ENCODE data around the gene IL1RL2.

The IL1RL2 gene

GRCh38 chr2:102258025-102258385, 71.2 kb downstream of the IL1RL2 start:
- Histone ChIP-seq H3K9ac (ENCODE audit: low read depth, low read length) (no peak overlapping the region), H3K9me3 (ENCODE audit: control insufficient read depth, insufficient read depth, low read length) (no peaks in the 10 kb centered on the region; the same call in 1 of the 2 replicates), H3K27me3 (ENCODE audit: control insufficient read depth, insufficient read depth, low read length) (no peaks in the 10 kb centered on the region), H3K27ac (ENCODE audit: low read depth, low read length) (no peak overlapping the region), H3K36me3 (ENCODE audit: control insufficient read depth, insufficient read depth, low read length) (no peaks in the 10 kb centered on the region), H3K4me3 (ENCODE audit: low read depth, low read length) (no peak overlapping the region), H3K4me1 (ENCODE audit: control insufficient read depth, insufficient read depth, low read length) (no peaks in the 10 kb centered on the region)

GRCh38 chr2:102258386-102259074, 71.7 kb downstream of the IL1RL2 start:
- Histone ChIP-seq H3K36me3 (ENCODE audit: control insufficient read depth, insufficient read depth, low read length) (no peaks in the 10 kb centered on the region), H3K4me3 (ENCODE audit: low read depth, low read length) (no peak overlapping the region), H3K9ac (ENCODE audit: low read depth, low read length) (no peak overlapping the region), H3K9me3 (ENCODE audit: control insufficient read depth, insufficient read depth, low read length) (no peaks in the 10 kb centered on the region; the same call in 1 of the 2 replicates), H3K27me3 (ENCODE audit: control insufficient read depth, insufficient read depth, low read length) (no peaks in the 10 kb centered on the region), H3K4me1 (ENCODE audit: control insufficient read depth, insufficient read depth, low read length) (no peaks in the 10 kb centered on the region), H3K27ac (ENCODE audit: low read depth, low read length) (no peak overlapping the region)

DNA sequence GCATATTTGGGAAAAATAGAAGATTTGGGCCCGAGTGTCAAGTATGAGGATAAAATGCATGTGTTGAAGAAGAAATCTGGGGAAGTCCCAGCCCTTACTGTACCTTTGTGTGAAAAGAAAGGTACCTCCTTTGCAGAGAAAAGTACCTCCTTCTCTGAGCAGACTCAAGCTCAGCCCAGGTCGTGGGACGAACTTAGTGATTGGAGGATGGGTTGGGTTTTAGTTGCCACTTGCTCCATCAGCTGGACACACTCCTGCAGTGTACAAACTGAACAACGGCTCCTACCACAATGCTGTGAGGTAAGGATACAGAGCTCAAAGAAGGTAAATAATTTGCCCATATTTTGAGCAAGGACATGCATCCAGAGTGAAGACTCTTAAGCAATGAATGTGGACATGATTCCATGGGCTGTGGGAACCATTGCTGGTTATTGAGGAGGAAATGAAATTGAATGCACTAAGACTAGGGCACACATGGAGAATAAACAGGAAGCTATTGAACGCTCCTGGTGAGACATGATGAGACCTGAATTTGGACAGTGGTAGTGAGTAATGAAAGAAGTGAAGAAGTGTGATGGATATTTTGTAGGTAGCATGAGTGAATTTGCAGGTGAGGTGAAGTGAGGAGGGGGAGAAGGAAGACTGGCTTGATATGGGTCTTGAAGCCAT, 74.8 kb downstream of the IL1RL2 start:
- no peaks in the 10 kb centered on the region for H3K27me3 ChIP-seq (ENCODE audit: control insufficient read depth, insufficient read depth, low read length)
- H3K36me3 ChIP-seq (ENCODE audit: control insufficient read depth, insufficient read depth, low read length) = no peaks in the 10 kb centered on the region
- H3K4me3 ChIP-seq (ENCODE audit: low read depth, low read length) = no peak overlapping the region
- no peaks in the 10 kb centered on the region for H3K4me1 ChIP-seq (ENCODE audit: control insufficient read depth, insufficient read depth, low read length)
- no peak overlapping the region for H3K27ac ChIP-seq (ENCODE audit: low read depth, low read length)
- no peak overlapping the region for H3K9ac ChIP-seq (ENCODE audit: low read depth, low read length)
- no peaks in the 10 kb centered on the region; the same call in 1 of the 2 replicates for H3K9me3 ChIP-seq (ENCODE audit: control insufficient read depth, insufficient read depth, low read length)

DNA sequence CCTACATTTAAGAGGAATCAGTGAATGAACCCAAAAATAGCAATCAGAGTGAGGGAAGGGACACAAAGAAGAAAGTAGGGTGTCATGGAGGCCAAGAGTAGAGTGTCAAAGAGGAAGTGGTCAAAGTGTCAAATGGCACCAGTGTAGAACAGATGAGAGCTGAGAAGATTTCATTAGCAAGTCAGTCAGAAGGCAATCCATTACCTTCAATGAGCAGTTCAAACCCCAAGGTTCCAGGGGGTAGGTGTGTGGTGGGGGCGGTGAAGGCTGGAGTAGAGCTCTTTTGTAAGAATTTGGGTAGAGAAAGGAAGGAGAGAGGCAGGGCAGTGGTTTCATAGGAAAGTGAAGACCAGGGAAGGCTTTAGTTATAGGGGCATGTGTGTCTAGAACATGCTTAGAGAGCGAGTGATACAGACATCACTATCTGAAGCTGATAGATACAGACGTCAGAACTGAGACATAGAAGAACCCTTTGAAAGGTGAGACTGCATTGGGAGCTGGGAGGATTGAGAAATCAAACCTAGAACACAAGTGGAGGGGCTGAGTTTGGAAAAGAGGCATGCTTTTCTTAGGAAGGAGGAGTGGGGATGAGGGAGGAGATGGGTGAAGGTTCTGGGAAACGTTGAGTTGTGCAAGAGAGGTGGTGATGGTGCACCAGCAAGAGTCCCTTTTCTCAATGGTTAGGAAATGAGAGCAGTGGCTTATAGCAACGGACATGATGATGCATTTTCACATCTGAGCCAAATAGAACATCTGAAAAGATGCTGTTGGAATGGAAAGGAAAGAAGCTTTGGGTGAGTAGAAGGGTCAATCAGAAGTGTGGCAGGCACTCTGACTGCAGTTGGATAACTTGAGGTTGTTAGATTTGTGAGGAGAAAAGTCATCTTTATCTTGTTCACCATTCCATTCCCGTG, 75.7 kb downstream of the IL1RL2 start:
- H3K27me3 ChIP-seq (ENCODE audit: control insufficient read depth, insufficient read depth, low read length) = no peaks in the 10 kb centered on the region
- no peak overlapping the region for H3K27ac ChIP-seq (ENCODE audit: low read depth, low read length)
- no peak overlapping the region for H3K9ac ChIP-seq (ENCODE audit: low read depth, low read length)
- H3K4me1 ChIP-seq (ENCODE audit: control insufficient read depth, insufficient read depth, low read length) = no peaks in the 10 kb centered on the region
- H3K9me3 ChIP-seq (ENCODE audit: control insufficient read depth, insufficient read depth, low read length) = no peaks in the 10 kb centered on the region; the same call in 1 of the 2 replicates
- no peak overlapping the region for H3K4me3 ChIP-seq (ENCODE audit: low read depth, low read length)
- H3K36me3 ChIP-seq (ENCODE audit: control insufficient read depth, insufficient read depth, low read length) = no peaks in the 10 kb centered on the region

GRCh38 chr2:102264952-102265351, 78.1 kb downstream of the IL1RL2 start:
- Histone ChIP-seq H3K27ac (ENCODE audit: low read depth, low read length) (no peak overlapping the region), H3K9me3 (ENCODE audit: control insufficient read depth, insufficient read depth, low read length) (no peaks in the 10 kb centered on the region; the same call in 1 of the 2 replicates), H3K9ac (ENCODE audit: low read depth, low read length) (no peak overlapping the region), H3K4me1 (ENCODE audit: control insufficient read depth, insufficient read depth, low read length) (no peaks in the 10 kb centered on the region), H3K4me3 (ENCODE audit: low read depth, low read length) (no peak overlapping the region), H3K27me3 (ENCODE audit: control insufficient read depth, insufficient read depth, low read length) (no peaks in the 10 kb centered on the region), H3K36me3 (ENCODE audit: control insufficient read depth, insufficient read depth, low read length) (no peaks in the 10 kb centered on the region)

- Histone ChIP-seq H3K4me3 (ENCODE audit: low read depth, low read length) (no peak overlapping the region), H3K27ac (ENCODE audit: low read depth, low read length) (no peak overlapping the region), H3K27me3 (ENCODE audit: control insufficient read depth, insufficient read depth, low read length) (no peaks in the 10 kb centered on the region), H3K9ac (ENCODE audit: low read depth, low read length) (no peak overlapping the region), H3K4me1 (ENCODE audit: control insufficient read depth, insufficient read depth, low read length) (no peaks in the 10 kb centered on the region), H3K9me3 (ENCODE audit: control insufficient read depth, insufficient read depth, low read length) (no peaks in the 10 kb centered on the region; the same call in 1 of the 2 replicates), H3K36me3 (ENCODE audit: control insufficient read depth, insufficient read depth, low read length) (no peaks in the 10 kb centered on the region)
Observed at GRCh38 chr2:102266204-102266603, 79.4 kb downstream of the IL1RL2 start.

- Histone ChIP-seq H3K27ac (ENCODE audit: low read depth, low read length) (no peak overlapping the region), H3K36me3 (ENCODE audit: control insufficient read depth, insufficient read depth, low read length) (no peaks in the 10 kb centered on the region), H3K9me3 (ENCODE audit: control insufficient read depth, insufficient read depth, low read length) (no peaks in the 10 kb centered on the region), H3K9ac (ENCODE audit: low read depth, low read length) (no peak overlapping the region), H3K27me3 (ENCODE audit: control insufficient read depth, insufficient read depth, low read length) (no peaks in the 10 kb centered on the region), H3K4me1 (ENCODE audit: control insufficient read depth, insufficient read depth, low read length) (no peaks in the 10 kb centered on the region), H3K4me3 (ENCODE audit: low read depth, low read length) (no peak overlapping the region)
Observed at GRCh38 chr2:102267774-102268173, 81.0 kb downstream of the IL1RL2 start.

GRCh38 chr2:102268510-102269199, 81.8 kb downstream of the IL1RL2 start:
- H3K9me3 ChIP-seq (ENCODE audit: control insufficient read depth, insufficient read depth, low read length) = no peaks in the 10 kb centered on the region
- H3K27me3 ChIP-seq (ENCODE audit: control insufficient read depth, insufficient read depth, low read length) = no peaks in the 10 kb centered on the region
- H3K27ac ChIP-seq (ENCODE audit: low read depth, low read length) = no peak overlapping the region
- no peaks in the 10 kb centered on the region for H3K4me1 ChIP-seq (ENCODE audit: control insufficient read depth, insufficient read depth, low read length)
- no peak overlapping the region for H3K9ac ChIP-seq (ENCODE audit: low read depth, low read length)
- no peak overlapping the region for H3K4me3 ChIP-seq (ENCODE audit: low read depth, low read length)
- H3K36me3 ChIP-seq (ENCODE audit: control insufficient read depth, insufficient read depth, low read length) = no peaks in the 10 kb centered on the region

DNA sequence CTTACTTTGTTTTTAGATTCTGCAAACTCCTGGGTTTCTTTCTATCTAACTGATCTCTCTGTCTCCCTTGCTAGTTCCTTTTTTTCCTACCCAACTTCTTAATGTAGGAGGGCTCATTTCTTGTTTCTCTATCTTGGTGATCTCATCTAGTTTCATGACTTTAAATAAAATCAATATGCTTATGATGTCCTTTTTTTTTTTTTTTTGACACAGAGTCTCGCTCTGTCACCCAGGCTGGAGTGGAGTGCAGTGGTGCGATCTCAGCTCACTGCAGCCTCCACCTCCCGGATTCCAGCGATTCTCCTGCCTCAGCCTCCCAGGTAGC, 82.3 kb downstream of the IL1RL2 start:
- Histone ChIP-seq H3K9me3 (ENCODE audit: control insufficient read depth, insufficient read depth, low read length) (no peaks in the 10 kb centered on the region), H3K27ac (ENCODE audit: low read depth, low read length) (no peak overlapping the region), H3K36me3 (ENCODE audit: control insufficient read depth, insufficient read depth, low read length) (no peaks in the 10 kb centered on the region), H3K4me3 (ENCODE audit: low read depth, low read length) (no peak overlapping the region), H3K9ac (ENCODE audit: low read depth, low read length) (no peak overlapping the region), H3K27me3 (ENCODE audit: control insufficient read depth, insufficient read depth, low read length) (no peaks in the 10 kb centered on the region), H3K4me1 (ENCODE audit: control insufficient read depth, insufficient read depth, low read length) (no peaks in the 10 kb centered on the region)

DNA sequence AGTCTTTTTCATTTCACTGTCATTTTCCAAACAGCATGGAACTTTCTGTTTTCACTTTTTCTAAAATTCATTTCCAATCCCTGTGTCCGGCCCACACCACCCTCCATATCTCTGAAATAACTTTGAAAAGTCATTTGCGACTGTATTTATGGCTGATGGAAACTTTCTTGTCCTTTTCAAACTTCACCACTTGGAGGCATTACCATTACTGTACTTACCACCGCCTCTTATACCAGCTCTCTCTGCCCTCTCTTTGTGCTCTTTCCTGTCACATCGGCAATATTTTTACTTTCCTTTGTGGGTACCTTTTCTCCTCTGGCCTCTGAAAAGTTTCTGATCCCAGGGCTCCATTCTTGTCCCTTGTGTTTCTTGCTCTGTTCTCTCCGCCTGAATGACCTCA, 85.0 kb downstream of the IL1RL2 start:
- H3K9me3 ChIP-seq (ENCODE audit: control insufficient read depth, insufficient read depth, low read length) = 0 out of 2 replicates have a peak, but pooled peaks cover 5% of the 10 kb centered on the region
- no peak overlapping the region for H3K9ac ChIP-seq (ENCODE audit: low read depth, low read length)
- no peaks in the 10 kb centered on the region for H3K4me1 ChIP-seq (ENCODE audit: control insufficient read depth, insufficient read depth, low read length)
- no peak overlapping the region for H3K4me3 ChIP-seq (ENCODE audit: low read depth, low read length)
- H3K27me3 ChIP-seq (ENCODE audit: control insufficient read depth, insufficient read depth, low read length) = no peaks in the 10 kb centered on the region
- H3K27ac ChIP-seq (ENCODE audit: low read depth, low read length) = no peak overlapping the region
- H3K36me3 ChIP-seq (ENCODE audit: control insufficient read depth, insufficient read depth, low read length) = no peaks in the 10 kb centered on the region
